GM21526 (cell line): Measurements from ENCODE around the gene CD207.

Source experiments
- ATAC-seq: cut with Tn5 transposase; IDR thresholded peaks from one replicate; pipeline ENCODE4 v1.9.1; 2021; ENCODE audit warnings: moderate library complexity; ENCODE audit not compliant: unreplicated experiment, low FRiP score

Gene CD207

DNA sequence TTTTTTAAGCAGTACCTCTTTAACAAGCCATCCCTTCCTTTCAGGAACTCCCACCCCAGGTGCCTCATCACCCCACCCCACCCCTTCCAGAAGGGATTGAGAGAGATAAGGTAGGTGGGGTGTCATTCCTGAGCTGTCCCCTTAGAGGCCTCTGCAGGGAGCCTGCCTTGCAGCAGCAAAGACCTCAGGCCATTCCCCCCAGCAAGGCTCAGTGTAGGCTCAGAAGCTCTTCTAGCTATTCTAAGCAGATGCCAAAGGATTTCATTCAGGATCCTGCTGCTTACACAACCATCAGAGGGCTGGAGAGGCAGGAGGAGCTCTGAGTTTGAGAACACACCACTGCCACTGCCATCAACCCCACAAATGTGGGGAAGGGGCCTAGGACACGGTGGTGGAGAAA lies 39.4 kb downstream of the CD207 start:
- no peak for ATAC-seq

DNA sequence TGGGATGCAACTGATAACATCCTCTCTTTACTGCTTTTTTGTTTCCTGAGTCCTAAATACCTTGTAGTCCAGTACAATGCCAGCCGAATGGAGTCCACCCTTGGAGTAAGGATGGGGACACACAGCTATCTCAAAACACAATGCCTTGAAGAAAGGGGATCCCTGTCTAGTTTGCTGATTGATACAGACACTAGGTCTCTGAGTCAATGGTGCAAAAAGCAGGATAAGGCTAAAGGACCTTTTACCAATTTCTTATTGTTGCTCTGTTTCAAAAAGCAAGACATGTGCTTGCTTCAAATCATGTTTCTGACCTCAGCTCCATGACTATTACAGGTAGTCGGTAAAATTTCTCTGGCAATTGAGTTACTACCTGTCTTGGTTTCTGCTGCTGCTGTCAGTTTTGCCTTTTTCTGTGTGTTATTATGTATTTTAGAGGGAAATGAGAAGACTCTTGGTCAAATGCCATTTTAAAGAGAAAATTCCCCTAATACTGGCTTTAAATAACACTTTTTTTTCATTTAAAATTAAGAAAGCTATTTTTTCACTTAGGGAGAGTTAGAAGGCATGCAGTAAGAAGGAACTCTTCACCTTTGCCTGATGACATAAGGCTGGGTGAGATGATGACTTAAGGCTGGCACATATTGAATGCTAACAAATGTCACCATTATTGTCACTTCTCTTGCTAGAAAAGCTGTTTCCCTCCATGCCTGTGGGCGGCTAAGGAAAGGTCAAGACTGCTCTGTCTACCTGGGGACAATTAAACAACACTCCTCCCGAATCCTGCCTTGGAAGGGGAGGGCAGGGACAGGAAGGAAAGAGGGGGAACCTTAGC lies 40.2 kb downstream of the CD207 start:
- no peak for ATAC-seq

DNA sequence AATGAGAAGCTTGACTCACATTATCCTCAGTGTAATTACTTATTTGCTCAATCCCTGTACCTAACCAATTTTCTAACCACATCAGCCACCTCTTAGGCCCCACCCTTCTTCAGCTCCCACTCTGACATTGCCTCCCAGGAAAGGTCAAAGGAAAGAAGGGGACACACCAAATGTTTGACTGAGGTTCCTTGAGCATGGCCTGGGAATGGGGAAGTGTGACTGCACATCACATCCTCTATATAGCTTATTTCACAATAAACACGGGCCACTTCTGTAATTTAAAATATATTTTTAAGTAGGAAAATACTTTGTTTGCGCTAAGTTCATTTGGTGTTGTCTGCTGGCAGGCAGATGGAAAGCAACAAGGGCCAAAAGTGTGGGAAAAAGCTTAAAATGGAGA lies 42.2 kb downstream of the CD207 start:
- ATAC-seq: no peak

GRCh38 chr2:70790136-70790828 lies 45.3 kb downstream of the CD207 start, which contains the start of gene FIGLA:
Gene FIGLA (minus strand): TSS chr2:70790643. CDS start chr2:70790638, 5 bp downstream.
- ATAC-seq: no peak

- ATAC-seq: no peak
Observed at GRCh38 chr2:70789304-70790135, 46.1 kb downstream of the CD207 start.

- no peak for ATAC-seq
Observed at GRCh38 chr2:70785137-70785911, 50.3 kb downstream of the CD207 start.

DNA sequence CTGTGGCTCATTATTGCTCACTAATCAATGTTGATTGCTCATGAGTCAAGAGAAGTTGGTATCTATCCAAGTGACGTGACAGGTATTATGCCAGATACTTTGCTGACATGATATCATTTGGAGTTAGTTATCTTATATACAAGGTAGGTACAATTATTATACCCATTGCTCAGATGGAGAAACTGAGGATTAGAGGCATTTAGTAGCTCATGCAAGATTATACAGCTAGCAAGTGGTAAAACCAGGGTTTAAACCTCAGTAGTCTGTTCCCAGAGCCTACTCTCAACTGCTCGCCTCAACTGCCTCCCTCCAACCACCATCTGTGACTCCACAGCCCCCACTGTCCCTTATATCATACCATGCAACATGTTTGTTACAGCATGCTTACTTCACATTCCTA lies 51.3 kb downstream of the CD207 start:
- no peak for ATAC-seq
